Transverse colon (tissue), 3 donors: ENCODE data around the gene DSP.

ENCODE experiments used
- POLR2A ChIP-seq: fragments of 450-650 bp; IDR thresholded peaks from one replicate; pipeline ENCODE4 v1.6.1; 2016; ENCODE audit warnings: antibody characterized with exemption, mild to moderate bottlenecking, moderate library complexity
- TF ChIP-seq, protein P1 (sequence below), 5 experiments: fragments of 200-600 bp in 3 of 5; fragments of 450-650 bp in 2 of 5; sonication (generic) in 3 of 5; IDR thresholded peaks; 1 replicate in 2 of 5; 2 replicates in 3 of 5; pipeline ENCODE4 v1.5.1; 2016 to 2017; ENCODE audit warnings: antibody characterized with exemption in 5 of 5, inconsistent platforms in 3 of 5, mild to moderate bottlenecking in 2 of 5, moderate library complexity in 1 of 5

GRCh38 chr6:7556394-7557106, 15.1 kb downstream of the DSP start:
- TF ChIP-seq, protein P1, sequence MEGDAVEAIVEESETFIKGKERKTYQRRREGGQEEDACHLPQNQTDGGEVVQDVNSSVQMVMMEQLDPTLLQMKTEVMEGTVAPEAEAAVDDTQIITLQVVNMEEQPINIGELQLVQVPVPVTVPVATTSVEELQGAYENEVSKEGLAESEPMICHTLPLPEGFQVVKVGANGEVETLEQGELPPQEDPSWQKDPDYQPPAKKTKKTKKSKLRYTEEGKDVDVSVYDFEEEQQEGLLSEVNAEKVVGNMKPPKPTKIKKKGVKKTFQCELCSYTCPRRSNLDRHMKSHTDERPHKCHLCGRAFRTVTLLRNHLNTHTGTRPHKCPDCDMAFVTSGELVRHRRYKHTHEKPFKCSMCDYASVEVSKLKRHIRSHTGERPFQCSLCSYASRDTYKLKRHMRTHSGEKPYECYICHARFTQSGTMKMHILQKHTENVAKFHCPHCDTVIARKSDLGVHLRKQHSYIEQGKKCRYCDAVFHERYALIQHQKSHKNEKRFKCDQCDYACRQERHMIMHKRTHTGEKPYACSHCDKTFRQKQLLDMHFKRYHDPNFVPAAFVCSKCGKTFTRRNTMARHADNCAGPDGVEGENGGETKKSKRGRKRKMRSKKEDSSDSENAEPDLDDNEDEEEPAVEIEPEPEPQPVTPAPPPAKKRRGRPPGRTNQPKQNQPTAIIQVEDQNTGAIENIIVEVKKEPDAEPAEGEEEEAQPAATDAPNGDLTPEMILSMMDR (IDR thresholded peaks at IDR 0.05): no peak
- TF ChIP-seq POLR2A: no peak
